Adipocyte (in vitro differentiated cells): ENCODE results near the gene CRTAC1.

Experiments used
- DNase-seq: peaks from one replicate; pipeline ENCODE4 v3.0.0-alpha.2; 2015; ENCODE audit warnings: low read depth
- H3K27me3 ChIP-seq: replicated peaks from 2 replicates; pipeline ENCODE4 v1.7.0; 2013; ENCODE audit warnings: mild to moderate bottlenecking, low read length, moderate library complexity; ENCODE audit not compliant: control insufficient read depth, insufficient read depth
- H3K36me3 ChIP-seq: 2 replicates; pipeline ENCODE4 v1.7.0; 2013; ENCODE audit warnings: low read length, mild to moderate bottlenecking, moderate library complexity; ENCODE audit not compliant: control insufficient read depth, insufficient read depth, severe bottlenecking
- H3K4me1 ChIP-seq: 2 replicates; pipeline ENCODE4 v1.7.0; 2013; ENCODE audit warnings: mild to moderate bottlenecking, low read length, moderate library complexity; ENCODE audit not compliant: control insufficient read depth, insufficient read depth
- H3K4me3 ChIP-seq: 2 replicates; pipeline ENCODE4 v1.7.0; 2013; ENCODE audit warnings: mild to moderate bottlenecking, low read length, moderate library complexity
- H3K9ac ChIP-seq: 2 replicates; pipeline ENCODE4 v1.7.0; 2013; ENCODE audit warnings: mild to moderate bottlenecking, low read length, moderate library complexity
- H3K9me3 ChIP-seq: 2 replicates; pipeline ENCODE4 v1.7.0; 2013; ENCODE audit warnings: mild to moderate bottlenecking, low read length, moderate library complexity; ENCODE audit not compliant: control insufficient read depth

CRTAC1 gene

DNA sequence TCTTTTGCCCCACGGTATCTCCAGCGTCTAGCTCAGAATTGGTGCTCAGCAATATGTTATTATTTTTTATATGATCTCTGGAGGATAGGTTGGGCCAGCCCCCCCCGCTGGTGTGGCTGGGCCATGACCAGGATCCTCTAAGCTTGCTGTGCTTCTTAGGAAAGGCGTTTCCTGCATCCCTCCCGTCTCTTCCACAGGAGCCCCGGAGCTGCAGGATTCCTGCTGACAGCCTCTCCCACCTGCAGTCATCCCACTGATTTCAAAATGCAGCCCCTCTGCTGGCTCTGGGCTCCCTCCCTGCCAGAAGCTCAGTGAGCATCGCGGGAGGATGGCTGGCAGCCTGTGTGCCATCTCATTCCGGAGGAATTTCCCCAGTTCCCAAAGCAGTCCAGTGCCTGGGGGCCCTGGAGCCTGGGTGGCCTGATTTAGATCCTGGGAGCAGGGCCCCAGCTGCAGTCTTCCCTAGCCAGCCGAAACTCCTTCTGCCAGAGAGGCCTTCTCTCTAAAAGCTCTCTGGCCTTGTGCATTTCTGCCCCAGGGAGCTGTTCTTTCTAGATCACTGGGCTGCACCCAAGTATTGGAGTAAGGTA is 202.6 kb downstream of the CRTAC1 start:
- no peaks in the 10 kb centered on the region for H3K36me3 ChIP-seq
- no peak overlapping the region for H3K4me3 ChIP-seq
- H3K4me1 ChIP-seq: peaks cover 19% of the 10 kb centered on the region
- H3K9ac ChIP-seq: no peak overlapping the region
- no peaks in the 10 kb centered on the region for H3K9me3 ChIP-seq
- H3K27me3 ChIP-seq: peaks cover 33% of the 10 kb centered on the region
- peak; percentile 55 for DNase-seq

GRCh38 chr10:97826892-97827291 is 203.5 kb downstream of the CRTAC1 start:
- Histone ChIP-seq H3K36me3 (no peaks in the 10 kb centered on the region), H3K9ac (no peak overlapping the region), H3K27me3 (peaks cover 23% of the 10 kb centered on the region), H3K4me1 (peaks cover 23% of the 10 kb centered on the region), H3K9me3 (no peaks in the 10 kb centered on the region), H3K4me3 (no peak overlapping the region)
- DNase-seq: no peak

DNA sequence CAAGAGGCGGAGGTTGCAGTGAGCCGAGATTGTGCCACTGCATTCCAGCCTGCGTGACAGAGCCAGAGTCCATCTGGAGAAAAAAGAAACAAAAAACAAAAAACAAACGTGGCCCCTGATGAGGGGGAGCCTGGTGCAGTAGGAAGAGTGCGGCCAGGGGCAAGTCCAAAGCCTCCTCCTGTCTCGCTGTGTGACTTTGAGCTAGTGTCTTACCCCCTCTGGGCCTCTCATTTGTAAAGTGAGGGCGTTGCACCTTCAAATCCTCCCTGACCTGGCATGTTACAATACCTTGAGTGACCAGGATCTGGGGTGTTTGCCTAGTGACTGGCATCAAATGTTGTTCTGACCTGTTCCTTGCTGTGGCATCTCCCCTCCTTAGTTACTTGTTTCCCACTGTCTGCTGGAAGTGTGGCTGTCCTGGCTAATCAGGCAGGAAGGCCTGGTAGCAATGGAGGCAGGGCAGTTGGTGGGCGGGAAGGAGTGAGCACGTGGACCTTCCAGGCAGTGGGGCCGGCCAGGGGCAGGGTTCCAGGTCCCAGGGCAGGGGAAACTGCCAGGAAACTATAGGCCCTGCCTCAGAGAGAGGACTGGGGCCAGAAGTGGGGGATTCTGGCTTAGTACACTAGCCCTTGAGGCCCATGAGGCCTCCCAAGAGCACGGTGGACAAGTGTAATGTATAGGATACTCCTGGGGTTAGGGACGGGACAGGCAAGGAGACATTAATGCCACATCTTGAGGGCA is 205.2 kb downstream of the CRTAC1 start:
- Histone ChIP-seq H3K4me3 (no peak overlapping the region), H3K36me3 (no peaks in the 10 kb centered on the region), H3K9ac (no peak overlapping the region), H3K27me3 (peaks cover 7% of the 10 kb centered on the region), H3K9me3 (no peaks in the 10 kb centered on the region), H3K4me1 (peaks cover 40% of the 10 kb centered on the region)
- no peak for DNase-seq

GRCh38 chr10:97823734-97824133 is 206.7 kb downstream of the CRTAC1 start:
- peaks cover 49% of the 10 kb centered on the region for H3K4me1 ChIP-seq
- H3K9ac ChIP-seq: no peak overlapping the region
- H3K4me3 ChIP-seq: no peak overlapping the region
- no peaks in the 10 kb centered on the region for H3K36me3 ChIP-seq
- H3K27me3 ChIP-seq: peaks cover 8% of the 10 kb centered on the region
- no peaks in the 10 kb centered on the region for H3K9me3 ChIP-seq
- no peak for DNase-seq

- no peak overlapping the region for H3K9ac ChIP-seq
- peaks cover 48% of the 10 kb centered on the region for H3K4me1 ChIP-seq
- no peaks in the 10 kb centered on the region for H3K36me3 ChIP-seq
- no peaks in the 10 kb centered on the region for H3K9me3 ChIP-seq
- no peak for DNase-seq
- peaks cover 21% of the 10 kb centered on the region for H3K27me3 ChIP-seq
- no peak overlapping the region for H3K4me3 ChIP-seq
These were observed 208.1 kb downstream of the CRTAC1 start for GRCh38 chr10:97822261-97822687.

- H3K36me3 ChIP-seq: no peaks in the 10 kb centered on the region
- H3K4me1 ChIP-seq: peaks cover 48% of the 10 kb centered on the region
- H3K27me3 ChIP-seq: peaks cover 27% of the 10 kb centered on the region
- no peaks in the 10 kb centered on the region for H3K9me3 ChIP-seq
- no peak overlapping the region for H3K9ac ChIP-seq
- H3K4me3 ChIP-seq: peak overlapping the region; percentile 23
- no peak for DNase-seq
These were observed 208.9 kb downstream of the CRTAC1 start for GRCh38 chr10:97821308-97822038.

- no peak for DNase-seq
- H3K36me3 ChIP-seq: no peaks in the 10 kb centered on the region
- peaks cover 35% of the 10 kb centered on the region for H3K27me3 ChIP-seq
- peaks cover 41% of the 10 kb centered on the region for H3K4me1 ChIP-seq
- H3K9ac ChIP-seq: no peak overlapping the region
- no peak overlapping the region for H3K4me3 ChIP-seq
- no peaks in the 10 kb centered on the region for H3K9me3 ChIP-seq
These were observed 210.2 kb downstream of the CRTAC1 start for GRCh38 chr10:97820096-97820704.

- no peaks in the 10 kb centered on the region for H3K36me3 ChIP-seq
- H3K9ac ChIP-seq: no peak overlapping the region
- no peaks in the 10 kb centered on the region for H3K9me3 ChIP-seq
- peaks cover 39% of the 10 kb centered on the region for H3K4me1 ChIP-seq
- DNase-seq: no peak
- no peak overlapping the region for H3K4me3 ChIP-seq
- H3K27me3 ChIP-seq: peaks cover 35% of the 10 kb centered on the region
These were observed 211.8 kb downstream of the CRTAC1 start for GRCh38 chr10:97818572-97818971.

- H3K4me1 ChIP-seq: peaks cover 32% of the 10 kb centered on the region
- DNase-seq: no peak
- no peaks in the 10 kb centered on the region for H3K9me3 ChIP-seq
- H3K27me3 ChIP-seq: peaks cover 35% of the 10 kb centered on the region
- no peak overlapping the region for H3K4me3 ChIP-seq
- no peak overlapping the region for H3K9ac ChIP-seq
- H3K36me3 ChIP-seq: no peaks in the 10 kb centered on the region
These were observed 213.8 kb downstream of the CRTAC1 start for GRCh38 chr10:97816609-97817008.
